ENCODE measurements around the gene NUP35. TPM values are rescaled to one million over a fixed set of nuclear protein-coding genes. Genes with fewer than 3 reads are reported as not detected.

The NUP35 gene
- total RNA-seq, 2 donors from 2014 or later = 5.0 to 6.6 TPM

GRCh38 chr2:183105402-183106134, 18.7 kb upstream of the NUP35 start:
- Histone ChIP-seq H3K4me1 (no peaks in the 10 kb centered on the region), H3K4me3 (no peak overlapping the region), H3K27ac (no peak overlapping the region), H3K27me3 (no peaks in the 10 kb centered on the region), H3K9me3 (no peaks in the 10 kb centered on the region), H3K36me3 (no peaks in the 10 kb centered on the region)
- no peak for TF ChIP-seq CTCF (IDR thresholded peaks at IDR 0.05)
- DNase-seq (ENCODE audit: low spot score) = no peak

GRCh38 chr2:183112577-183112976, 11.7 kb upstream of the NUP35 start:
- Histone ChIP-seq H3K9me3 (no peaks in the 10 kb centered on the region), H3K4me1 (no peaks in the 10 kb centered on the region), H3K36me3 (no peaks in the 10 kb centered on the region), H3K27ac (no peak overlapping the region), H3K4me3 (no peak overlapping the region), H3K27me3 (no peaks in the 10 kb centered on the region)
- DNase-seq (ENCODE audit: low spot score) = no peak
- no peak for TF ChIP-seq CTCF (IDR thresholded peaks at IDR 0.05)

- Histone ChIP-seq H3K9me3 (no peaks in the 10 kb centered on the region), H3K4me1 (no peaks in the 10 kb centered on the region), H3K27ac (no peak overlapping the region), H3K4me3 (no peak overlapping the region), H3K36me3 (no peaks in the 10 kb centered on the region), H3K27me3 (no peaks in the 10 kb centered on the region)
- DNase-seq (ENCODE audit: low spot score) = no peak
- TF ChIP-seq CTCF (IDR thresholded peaks at IDR 0.05) = no peak
These were observed 10.6 kb upstream of the NUP35 start for GRCh38 chr2:183113630-183114029.

- no peak overlapping the region for H3K27ac ChIP-seq
- no peak for TF ChIP-seq CTCF (IDR thresholded peaks at IDR 0.05)
- no peaks in the 10 kb centered on the region for H3K9me3 ChIP-seq
- no peaks in the 10 kb centered on the region for H3K36me3 ChIP-seq
- no peaks in the 10 kb centered on the region for H3K4me1 ChIP-seq
- DNase-seq (ENCODE audit: low spot score) = no peak
- H3K27me3 ChIP-seq = no peaks in the 10 kb centered on the region
- H3K4me3 ChIP-seq = no peak overlapping the region
These were observed 7.0 kb upstream of the NUP35 start for GRCh38 chr2:183117226-183117625.

- TF ChIP-seq CTCF (IDR thresholded peaks at IDR 0.05) = no peak
- peak overlapping the region; percentile 86 to 89 for H3K27ac ChIP-seq
- peak overlapping the region; percentile 82 to 94 for H3K4me3 ChIP-seq
- H3K27me3 ChIP-seq = no peaks in the 10 kb centered on the region
- peaks cover 0 to 16% of the 10 kb centered on the region in 2 donors for H3K4me1 ChIP-seq
- no peaks in the 10 kb centered on the region for H3K36me3 ChIP-seq
- no peak for DNase-seq (ENCODE audit: low spot score)
- no peaks in the 10 kb centered on the region for H3K9me3 ChIP-seq
These were observed 905 bp upstream of the NUP35 start for GRCh38 chr2:183123117-183123958.

Data from right atrium auricular region (tissue), 2 donors.